GM10847 (cell line): ENCODE data around the gene SIGLEC14.

Experiments
- POLR2A ChIP-seq: IDR thresholded peaks from 2 replicates; pipeline ENCODE4 v1.6.1; 2011; ENCODE audit not compliant: insufficient read length; ENCODE audit errors: extremely low read depth

The SIGLEC14 gene

GRCh38 chr19:51607077-51607476 is 39.5 kb downstream of the SIGLEC14 start:
- TF ChIP-seq POLR2A: no peak

- TF ChIP-seq POLR2A: no peak
Observed at GRCh38 chr19:51602189-51602854, 44.3 kb downstream of the SIGLEC14 start.

GRCh38 chr19:51600940-51601580 is 45.6 kb downstream of the SIGLEC14 start:
- no peak for TF ChIP-seq POLR2A

GRCh38 chr19:51599084-51599483 is 47.5 kb downstream of the SIGLEC14 start:
- TF ChIP-seq POLR2A: no peak

- no peak for TF ChIP-seq POLR2A
Observed at GRCh38 chr19:51598159-51598915, 48.3 kb downstream of the SIGLEC14 start.

- TF ChIP-seq POLR2A: no peak
Observed at GRCh38 chr19:51595190-51596175, 51.1 kb downstream of the SIGLEC14 start.

- no peak for TF ChIP-seq POLR2A
Observed at GRCh38 chr19:51594774-51595109, 51.9 kb downstream of the SIGLEC14 start.

- TF ChIP-seq POLR2A: peak; percentile 38
Observed at GRCh38 chr19:51593969-51594773, 52.5 kb downstream of the SIGLEC14 start.

- no peak for TF ChIP-seq POLR2A
Observed at GRCh38 chr19:51593138-51593890, 53.3 kb downstream of the SIGLEC14 start.
